Measurements from ENCODE around the gene SYNJ2.
"Not testable (repeated sequence)": the region's sequence is repeated elsewhere in the genome, so short reads cannot be mapped to it uniquely, and the experiment has no call there.

Gene SYNJ2

DNA sequence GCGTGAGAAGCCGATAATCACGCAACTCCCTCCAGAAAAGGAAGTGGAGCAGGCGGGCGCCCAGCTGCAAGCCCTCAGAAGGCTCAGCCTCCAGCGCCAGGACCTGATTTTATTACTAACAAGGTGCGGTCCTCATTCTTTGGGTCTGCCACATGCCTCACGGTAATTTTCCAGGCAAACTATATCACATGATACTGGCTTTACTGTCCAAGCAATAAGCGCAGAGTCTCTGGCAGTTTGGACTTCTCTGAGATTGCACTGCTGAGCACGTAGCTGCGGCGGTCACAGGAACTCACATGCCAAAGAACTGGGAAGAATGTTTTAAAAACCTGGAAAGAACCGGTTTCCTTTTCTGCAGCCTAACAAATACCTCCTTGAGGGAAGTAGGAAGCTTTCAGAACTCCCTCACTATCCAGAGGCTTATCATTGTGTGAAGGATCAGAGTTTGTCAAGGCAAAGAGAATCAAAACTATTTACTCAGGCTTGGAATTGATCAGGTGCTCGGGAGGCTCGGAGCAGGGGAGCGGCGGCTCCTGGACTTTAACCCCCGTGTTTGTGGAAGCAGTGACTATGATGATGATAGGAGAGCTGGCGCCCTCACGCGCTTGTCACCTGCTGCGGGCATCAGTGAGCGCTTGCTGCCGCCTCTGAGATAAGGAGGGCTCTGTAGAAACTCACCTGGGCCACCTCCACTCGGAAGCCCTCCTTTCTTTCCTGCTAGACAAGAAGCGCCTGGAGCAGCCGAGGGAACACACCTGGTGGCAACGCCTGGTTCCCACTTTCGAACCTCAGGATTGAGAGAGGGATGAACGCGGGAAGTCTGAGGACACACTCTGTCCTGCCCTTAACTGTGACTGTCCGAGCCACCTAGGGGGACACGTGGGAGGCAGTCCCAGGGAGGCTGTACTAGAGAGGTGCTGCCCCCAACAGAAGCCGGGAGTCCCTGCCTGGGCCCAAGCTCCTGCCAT lies 27.2 kb upstream of the SYNJ2 start:
- no peak for DNase-seq

DNA sequence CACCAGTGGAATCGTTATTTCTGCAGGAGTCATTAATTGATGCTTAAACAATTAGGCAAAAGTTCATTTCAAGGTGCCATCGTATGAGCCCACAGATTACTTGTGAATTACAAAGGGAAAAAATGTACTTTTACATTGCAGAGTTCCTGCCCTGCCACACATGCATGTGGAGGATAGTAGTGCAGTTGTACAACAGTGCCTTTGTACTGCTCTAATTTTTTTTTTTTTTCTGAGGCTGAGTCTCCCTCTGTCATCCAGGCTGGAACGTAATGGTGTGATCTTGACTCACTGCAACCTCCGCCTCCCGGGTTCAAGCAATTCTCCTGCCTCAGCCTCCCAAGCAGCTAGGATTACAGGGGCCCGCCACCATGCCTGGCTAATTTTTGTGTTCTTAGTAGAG lies 26.0 kb upstream of the SYNJ2 start:
- no peak for DNase-seq

DNA sequence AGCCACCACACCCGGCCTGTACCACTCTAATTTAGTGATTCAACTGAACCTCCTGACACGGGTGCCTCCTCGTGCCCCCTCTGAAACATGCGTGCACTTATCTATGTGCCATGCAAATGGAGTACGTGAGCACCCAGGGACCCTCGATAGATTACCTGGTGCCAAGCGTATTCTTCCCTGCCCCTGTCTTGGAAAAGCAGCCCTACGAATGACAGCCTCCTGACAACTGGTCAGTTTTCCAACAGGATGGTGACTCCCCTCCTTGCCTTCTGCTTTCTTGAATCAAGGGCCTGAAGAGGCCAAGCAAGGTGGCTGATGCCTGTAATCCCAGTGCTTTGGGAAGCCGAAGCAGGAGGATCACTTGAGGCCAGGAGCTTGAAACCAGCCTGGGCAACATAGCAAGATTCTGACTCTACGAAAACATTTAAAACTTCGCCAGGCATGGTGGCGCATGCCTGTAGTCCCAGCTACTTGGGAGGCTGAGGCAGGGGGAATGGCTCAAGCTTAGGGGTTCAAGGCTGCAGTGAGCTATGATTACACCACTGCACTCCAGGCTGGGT lies 25.4 kb upstream of the SYNJ2 start:
- no peak for DNase-seq

DNA sequence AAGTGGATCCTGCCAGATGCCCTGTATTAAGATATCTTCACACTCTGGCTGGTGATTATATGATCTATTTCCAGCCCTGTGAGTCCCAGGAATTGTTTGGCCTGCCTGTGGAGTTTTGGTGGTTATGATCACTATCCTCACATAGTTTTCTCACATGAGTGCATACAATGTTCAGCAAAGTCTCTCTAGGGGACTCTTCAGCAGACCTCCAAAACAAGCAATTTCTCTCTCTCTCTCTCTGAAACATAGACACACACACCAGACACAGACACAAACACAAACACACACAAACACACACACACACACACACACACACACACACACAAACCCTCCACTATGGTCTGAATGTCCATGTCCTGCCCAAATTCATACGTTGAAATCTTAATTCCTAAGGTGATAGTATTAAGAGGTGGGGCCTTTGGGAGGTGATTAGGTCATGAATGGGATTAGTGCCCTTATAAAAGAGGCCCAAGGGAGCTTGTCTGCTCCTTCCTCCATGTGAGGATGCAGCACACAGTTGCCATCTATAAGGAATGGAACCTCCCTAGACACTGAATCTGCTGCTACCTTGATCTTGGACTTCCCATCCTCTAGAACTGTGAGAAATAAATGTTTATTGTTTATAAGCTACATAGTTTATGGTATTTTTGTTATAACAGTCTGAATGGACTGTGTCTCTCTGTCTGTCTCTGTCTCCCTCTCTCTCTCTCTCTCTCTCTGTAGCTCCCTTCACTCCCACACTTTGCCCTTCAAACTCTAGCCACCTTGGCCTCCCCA lies 22.0 kb upstream of the SYNJ2 start:
- DNase-seq: no peak

DNA sequence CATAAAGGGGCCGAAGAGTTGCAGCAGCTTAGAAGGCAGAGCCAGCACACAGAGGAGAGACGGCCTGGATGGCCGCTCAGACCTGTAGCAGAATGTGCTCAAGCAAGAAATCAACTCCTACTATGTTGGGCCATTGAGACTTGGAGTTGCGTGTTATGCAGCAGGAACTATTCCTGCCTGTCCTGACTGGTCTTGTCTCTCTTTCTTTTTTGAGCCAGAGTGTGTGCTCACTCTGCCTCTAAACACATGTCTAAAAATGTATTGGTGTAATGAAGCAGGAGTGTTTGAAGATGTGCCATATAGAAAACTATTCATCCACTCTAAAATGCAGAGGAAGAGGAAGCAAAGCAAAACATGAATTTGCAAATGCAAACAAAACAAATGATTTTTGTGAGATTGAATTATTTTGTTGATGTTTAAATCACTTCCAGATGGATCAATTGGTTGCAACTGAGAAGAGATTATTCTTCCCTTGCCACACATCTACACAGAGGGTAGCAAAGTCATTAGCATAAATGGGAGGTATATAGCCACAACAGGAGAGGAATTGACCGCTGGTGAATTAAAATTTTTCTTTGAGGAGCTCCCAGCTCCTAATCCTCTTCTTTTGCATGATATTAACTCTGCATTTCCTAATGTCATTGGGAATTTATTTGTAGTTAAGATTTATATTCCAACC lies 20.4 kb upstream of the SYNJ2 start:
- no peak for DNase-seq

DNA sequence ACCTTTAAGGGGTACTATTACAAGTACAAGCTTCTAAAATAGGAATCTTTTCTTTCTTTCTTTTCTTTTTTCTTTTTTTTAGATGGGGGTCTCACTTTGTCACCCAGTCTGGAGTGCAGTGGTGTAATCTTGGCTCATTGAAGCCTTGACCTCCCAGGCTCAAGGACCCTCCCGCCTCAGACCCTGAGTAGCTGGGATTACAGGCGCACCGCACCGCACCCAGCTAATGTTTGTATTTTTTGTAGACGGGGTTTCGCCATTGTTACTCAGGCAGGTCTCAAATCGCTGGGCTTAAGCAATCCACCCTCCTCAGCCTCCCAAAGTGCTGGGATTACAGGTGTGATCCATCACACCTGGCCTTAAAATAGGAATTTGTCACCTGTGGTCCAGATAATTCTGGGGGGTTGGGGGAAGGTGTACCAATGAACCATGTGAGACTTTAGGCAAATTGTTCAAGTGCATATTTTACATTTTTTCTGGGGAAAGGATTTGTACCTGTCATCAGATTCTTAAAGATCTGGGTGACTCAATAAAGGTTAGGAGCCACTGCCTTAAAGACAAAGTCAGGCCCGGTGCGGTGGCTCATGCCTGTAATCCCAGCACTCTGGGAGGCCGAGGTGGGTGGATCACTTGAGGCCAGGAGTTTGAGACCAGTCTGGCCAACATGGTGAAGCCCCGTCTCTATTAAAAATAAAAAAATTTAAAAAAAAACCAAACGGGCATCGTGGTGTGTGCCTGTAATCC lies 19.7 kb upstream of the SYNJ2 start:
- DNase-seq: no peak

DNA sequence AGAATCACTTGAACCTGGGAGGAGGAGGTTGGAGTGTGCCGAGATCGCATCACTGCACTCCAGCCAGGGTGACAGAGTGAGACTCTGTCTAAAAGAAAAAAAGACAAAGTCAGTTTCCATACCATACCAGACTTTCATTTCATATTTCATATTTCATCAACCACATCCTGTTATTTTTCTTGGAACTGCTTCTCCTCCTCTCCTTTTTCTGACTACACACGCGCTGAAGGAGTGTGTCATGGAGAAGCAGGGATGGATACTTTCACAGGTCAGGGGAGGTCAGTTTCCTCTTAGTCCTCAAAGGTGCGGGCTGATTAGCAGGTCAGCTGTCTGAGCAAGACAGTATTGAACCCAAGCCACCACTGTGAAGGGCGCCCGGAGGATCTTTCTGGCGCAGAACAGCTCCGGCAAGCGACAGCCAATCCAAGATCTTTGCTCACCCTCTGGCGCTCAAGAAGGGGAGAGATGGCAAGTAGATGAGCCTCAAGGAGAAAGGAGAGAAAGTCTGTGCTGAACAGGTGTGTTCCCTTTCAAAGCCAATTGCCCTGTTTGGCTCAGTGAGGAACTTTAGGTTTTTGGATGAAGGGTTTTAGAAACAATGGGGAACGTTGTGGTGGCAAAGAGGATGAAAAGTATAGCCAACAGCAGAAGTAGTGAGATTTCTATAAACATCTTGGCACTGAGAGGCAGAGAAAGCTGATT lies 18.9 kb upstream of the SYNJ2 start:
- DNase-seq: no peak

DNA sequence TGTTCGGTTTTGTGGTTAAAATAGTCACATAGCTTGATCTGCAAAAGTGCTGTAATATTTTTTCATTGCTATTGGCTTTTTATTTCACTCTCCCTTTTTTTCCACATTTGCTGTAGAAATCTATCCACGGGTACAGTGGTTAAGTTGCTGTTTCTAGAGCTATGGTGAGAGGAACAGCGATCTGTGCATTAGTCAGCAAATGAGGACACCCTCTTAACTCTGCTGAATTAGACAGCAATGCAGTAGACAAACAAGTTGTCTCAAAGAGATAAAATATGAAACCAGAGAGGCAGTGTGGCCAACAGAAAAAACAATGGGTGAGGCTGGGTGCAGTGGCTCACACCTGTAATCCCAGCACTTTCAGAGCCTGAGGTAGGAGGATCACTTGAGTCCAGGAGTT lies 17.6 kb upstream of the SYNJ2 start:
- no peak for DNase-seq

DNA sequence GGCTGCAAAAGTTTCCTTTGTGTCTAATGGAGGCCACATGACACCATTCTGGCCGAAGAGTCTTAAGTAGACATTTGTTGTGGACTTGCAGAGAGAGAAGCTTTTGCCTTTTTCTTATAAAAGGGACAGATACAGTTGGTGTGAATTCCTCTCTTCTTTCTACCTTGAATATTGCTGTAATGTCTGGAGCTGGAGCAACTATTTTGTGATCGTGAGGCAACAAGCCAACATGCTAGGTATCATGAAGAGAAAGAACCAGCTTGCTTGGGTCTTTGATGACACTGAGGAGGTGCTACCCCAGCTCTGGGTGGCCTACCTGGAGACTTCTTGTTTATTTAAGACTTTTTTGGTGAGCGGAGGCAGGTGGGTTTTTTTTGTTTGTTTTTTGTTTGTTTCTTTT lies 16.3 kb upstream of the SYNJ2 start:
- no peak for DNase-seq

DNA sequence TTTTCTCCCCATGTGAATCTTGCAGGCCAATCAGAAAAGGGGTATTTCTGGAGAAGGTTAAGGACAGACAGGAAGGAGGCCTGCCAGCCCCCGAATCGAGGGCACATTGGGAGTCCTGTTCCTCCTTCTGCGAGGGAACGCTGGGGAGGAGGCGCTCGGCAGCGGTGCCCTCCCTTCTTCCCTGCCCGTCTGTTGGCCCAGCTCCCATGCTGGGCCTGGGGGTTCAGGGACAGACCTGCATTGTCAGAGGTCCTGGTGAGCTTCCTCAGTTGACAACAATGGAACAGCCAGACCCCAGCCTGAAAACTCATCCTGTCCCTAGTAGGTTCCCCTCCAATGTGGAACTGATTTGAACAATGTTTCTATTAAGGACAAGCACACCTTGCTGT lies 15.1 kb upstream of the SYNJ2 start:
- no peak for DNase-seq

DNA sequence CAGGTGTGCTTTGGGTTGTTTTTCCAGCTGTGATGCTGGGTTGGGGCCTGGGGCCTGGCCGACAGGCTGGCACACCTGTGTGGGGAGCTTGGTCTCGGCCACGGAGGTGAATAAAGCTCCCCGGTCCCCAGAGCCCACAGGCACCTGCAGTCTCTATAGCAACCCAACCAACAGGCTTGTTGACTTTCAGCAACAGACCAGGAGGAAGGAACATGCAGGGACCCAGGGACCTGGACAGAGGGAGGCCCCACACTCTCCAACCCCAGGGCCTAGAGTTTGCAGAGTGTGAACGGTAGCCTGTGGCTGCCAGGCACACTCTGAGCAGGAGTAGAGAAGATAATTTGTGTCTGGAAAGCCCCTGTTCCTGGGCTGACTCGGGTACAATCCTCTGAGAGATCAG lies 14.6 kb upstream of the SYNJ2 start:
- DNase-seq: no peak

DNA sequence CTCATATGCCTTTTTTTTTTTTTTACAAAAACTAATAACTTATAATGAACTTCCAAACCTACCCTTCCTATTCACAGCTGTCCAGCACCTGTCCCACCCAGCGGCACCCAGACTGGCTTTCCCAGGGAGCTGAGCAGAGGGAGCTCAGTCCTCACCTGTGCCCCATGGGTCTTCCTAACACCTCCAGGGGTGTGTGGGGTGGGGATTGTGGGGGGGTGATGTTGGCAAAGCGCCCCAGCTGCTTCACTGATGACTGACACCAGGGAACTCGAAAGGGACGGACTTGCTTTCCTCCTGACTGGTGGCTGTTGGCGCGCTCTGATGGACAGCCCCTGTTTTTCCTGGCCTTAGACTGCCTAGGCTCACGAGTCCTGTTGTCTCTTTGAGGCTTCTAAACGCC lies 14.2 kb upstream of the SYNJ2 start:
- DNase-seq: no peak

DNA sequence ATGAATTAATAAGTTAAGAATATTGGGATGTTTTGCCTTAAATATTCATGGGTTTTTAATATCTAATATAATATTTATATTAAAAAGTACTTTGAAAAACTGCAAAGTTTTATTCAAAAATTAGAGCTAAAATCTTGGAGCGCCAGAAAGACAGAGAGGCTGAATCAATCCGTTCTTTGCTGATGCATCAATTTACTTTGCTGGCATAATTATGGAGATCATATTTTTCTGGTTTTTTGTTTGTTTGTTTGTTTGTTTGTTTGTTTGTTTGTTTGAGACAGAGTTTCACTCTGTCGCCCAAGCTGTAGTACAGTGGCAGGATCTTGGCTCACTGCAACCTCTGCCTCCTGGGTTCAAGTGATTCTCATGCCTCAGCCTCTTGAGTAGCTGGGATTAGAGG lies 9.5 kb upstream of the SYNJ2 start:
- DNase-seq: not testable (repeated sequence)

DNA sequence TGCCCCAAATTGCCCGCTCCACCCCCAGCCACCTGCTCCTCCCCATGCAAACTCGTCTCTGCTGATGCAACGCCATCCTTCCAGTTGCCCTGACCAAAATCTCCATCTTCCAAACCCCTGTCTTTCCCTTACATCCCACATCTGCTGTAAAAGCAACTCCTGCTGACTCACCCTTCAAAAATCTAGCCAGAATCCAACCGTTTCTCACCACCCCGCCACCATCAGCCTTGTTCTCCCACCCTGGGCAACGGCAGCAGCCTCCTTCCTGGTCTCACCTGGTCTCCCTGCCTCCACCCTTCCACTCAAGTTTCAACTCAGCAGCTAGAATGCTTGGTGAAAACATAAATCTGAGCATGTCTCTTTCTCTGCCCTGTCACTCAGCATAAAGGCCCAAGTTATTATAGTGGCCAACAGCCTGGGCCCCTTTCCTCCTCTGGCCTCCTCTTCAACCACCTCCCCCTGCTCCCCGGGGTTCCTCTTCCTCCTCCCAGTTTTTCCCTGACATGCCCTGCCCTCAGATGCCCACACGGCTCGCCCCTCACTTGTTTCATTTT lies 7.2 kb upstream of the SYNJ2 start:
- no peak for DNase-seq

DNA sequence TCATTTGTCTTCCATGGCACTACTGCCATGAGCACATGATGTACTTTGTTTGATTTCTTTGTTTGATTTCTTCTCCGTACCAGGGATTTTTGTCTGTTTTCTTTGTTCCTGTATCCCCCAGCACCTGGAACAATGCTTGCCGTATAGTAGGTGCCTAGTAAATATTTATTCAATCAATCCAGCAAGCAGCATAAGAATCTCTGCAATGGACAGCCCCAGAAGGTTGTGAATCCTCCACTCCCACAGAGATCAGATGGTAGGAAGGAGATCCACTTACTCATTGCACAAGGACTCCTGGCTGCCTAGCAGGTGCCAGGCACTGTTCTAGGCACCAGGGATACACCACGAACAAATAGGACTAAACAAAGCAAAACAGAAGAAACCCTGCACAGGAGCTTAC lies 6.7 kb upstream of the SYNJ2 start:
- DNase-seq: no peak

DNA sequence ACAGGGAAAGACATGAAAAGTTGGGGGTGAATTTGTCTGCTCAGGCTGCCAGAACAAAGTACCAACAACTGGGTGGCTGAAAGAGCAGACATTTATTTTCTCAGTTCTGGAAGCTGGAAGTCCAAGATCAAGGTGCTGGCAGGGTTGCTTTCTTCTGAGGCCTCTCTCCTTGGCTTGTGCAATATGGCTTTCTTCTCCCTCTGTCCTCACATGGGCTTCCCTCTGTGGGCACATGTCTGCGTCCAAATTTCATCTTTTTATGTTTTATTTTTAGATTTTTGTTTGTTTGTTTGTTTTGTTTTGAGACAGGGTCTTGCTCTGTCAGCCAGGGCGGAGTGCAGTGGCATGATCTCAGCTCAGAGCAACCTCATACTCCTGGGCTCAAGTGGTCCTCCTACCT lies 6.2 kb upstream of the SYNJ2 start:
- no peak for DNase-seq

DNA sequence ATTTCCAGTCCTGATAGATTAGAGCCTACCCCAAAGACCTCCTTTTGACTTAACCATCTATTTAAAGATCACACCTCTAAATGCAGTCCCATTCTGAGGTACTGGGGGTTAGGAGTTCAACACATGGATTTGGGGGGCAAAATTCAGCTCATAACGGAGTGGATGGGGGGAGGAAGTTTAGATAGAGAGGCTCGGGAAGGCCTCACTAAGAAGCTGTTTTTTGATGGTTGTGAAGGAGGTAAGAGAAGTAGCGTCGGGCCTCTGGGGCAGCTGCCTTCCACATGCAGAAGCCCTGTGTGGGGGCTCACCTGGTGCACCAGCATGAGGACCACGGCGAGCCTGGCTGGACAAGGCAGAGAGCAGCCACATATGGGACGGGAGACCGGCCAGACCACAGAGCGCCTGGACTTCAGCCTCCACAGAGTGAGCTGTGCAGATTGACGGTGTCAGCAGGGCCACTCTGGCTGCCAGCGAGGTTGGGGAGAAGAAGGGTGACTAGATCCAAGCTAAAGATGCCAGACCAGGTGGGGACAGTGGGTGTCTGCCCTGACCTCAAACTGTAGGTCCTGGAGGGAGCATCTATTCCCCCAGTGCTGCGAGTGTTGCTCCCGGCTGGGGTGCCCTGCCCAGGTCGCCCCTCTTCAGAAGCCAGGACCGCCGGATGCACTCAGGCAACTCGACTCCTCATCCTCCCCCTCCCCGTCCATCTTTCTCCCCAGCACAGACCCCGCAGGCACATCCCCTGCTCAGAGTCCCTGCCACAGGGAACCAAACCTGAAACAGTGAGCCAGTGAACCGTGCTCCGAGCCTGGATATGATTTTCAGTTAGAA lies 5.1 kb upstream of the SYNJ2 start:
- no peak for DNase-seq

DNA sequence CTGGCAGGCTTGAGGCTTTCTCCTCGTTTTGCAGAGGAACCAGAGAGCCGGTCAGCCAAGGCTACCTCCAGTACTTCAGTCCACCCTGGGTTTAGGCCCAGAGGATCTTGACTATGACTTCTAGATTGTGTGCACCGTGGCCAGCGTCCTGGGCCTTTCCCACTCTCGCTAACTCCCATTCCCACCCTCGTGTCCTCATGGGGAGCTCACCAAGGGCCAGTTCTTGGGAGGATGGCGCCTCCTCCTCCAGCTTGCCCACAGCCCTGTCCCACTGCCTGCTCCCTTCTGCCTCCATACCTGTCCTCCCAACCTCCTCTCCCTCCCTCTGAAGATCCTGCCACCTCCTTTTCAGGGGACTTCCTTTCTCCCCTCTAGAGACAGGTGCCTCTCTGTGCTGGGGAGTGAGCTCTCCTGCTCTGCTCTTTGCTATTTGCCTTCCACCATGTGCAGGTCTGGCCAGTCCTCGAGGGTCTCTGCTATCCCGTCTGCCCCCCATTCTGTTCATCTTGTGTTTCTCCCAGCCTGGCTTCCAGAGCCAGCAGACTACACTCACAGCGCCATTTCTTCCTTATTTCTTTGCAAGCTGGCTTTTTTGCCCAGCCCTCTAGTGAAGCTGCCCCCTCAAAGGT lies 4.4 kb upstream of the SYNJ2 start:
- DNase-seq: no peak

DNA sequence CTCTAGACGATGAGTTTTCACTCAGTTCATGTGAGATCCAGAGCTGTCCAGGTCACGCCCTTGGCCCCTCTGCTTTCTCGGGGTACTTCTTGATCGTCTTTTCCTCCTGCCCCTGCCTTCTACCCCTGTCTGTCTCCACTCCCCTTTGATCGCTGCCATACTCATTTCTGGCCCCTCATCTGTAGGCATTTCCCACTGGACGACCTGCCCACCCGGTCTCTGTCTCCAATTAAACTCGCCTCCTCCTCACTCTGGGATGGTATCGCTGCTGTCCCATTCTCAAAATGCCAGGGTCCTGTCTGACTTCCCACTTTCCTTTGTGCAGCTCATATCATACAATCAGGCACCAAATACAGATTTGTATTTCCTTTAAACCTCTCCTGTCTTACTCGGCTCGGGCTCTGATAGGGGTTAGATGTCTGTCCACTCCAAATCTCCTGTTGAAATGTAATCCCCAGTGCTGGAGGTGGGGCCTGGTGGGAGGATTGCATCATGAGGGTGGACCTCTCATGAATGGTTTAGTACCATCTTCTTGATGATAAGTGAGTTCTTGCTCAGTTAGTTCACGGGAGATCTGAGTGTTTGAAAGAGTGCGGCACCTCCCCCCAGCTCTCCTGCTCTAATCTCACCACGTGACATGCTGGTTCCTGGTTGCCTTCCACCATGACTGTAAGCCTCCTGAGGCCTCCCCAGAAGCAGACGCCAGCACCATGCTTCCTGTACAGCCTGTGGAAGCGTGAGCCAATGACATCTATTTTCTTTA lies 3.5 kb upstream of the SYNJ2 start:
- DNase-seq: no peak
